HCT116 (cell line): ENCODE data around the gene ACOT8.

Experiments used
- CBX3 ChIP-seq: IDR thresholded peaks from 2 replicates; pipeline ENCODE4 v1.6.1; 2012; ENCODE audit warnings: low read depth
- EZH2 ChIP-seq: fragments of 200-600 bp; sonication (generic); IDR thresholded peaks from 2 replicates; pipeline ENCODE4 v1.6.1; 2017; ENCODE audit warnings: antibody characterized with exemption, mixed run types
- EZH2phosphoT487 ChIP-seq: fragments of 200-600 bp; IDR thresholded peaks from 2 replicates; pipeline ENCODE4 v1.6.1; 2018; ENCODE audit warnings: antibody characterized with exemption, borderline replicate concordance
- JUND ChIP-seq: IDR thresholded peaks from 2 replicates; pipeline ENCODE4 v1.6.1; 2012
- POLR2A ChIP-seq: IDR thresholded peaks from 2 replicates; pipeline ENCODE4 v1.7.0; 2011; ENCODE audit warnings: borderline replicate concordance; ENCODE audit not compliant: insufficient read depth, insufficient read length; ENCODE audit errors: extremely low read depth
- POLR2AphosphoS5 ChIP-seq: IDR thresholded peaks from 2 replicates; pipeline ENCODE4 v1.6.1; 2011; ENCODE audit warnings: mild to moderate bottlenecking, low read depth, low read length, moderate library complexity
- RAD21 ChIP-seq: IDR thresholded peaks from 2 replicates; pipeline ENCODE4 v1.6.1; 2012; ENCODE audit warnings: low read depth, mild to moderate bottlenecking
- SIN3A ChIP-seq: IDR thresholded peaks from 2 replicates; pipeline ENCODE4 v1.6.1; 2012; ENCODE audit warnings: low read depth
- TCF7L2 ChIP-seq: IDR thresholded peaks from 2 replicates; pipeline ENCODE4 v1.7.0; 2011; ENCODE audit warnings: borderline replicate concordance, inconsistent platforms; ENCODE audit not compliant: insufficient read depth, insufficient read length; ENCODE audit errors: extremely low read depth
- YY1 ChIP-seq: IDR thresholded peaks from 2 replicates; pipeline ENCODE4 v1.6.1; 2011; ENCODE audit warnings: low read length, low read depth, moderate library complexity, mild to moderate bottlenecking; ENCODE audit not compliant: insufficient replicate concordance; ENCODE audit errors: extremely low read depth
- TF ChIP-seq, protein P1 (sequence below), 3 experiments: fragments of 200-600 bp in 1 of 3; sonication (generic) in 1 of 3; IDR thresholded peaks in 2 of 3; conservative IDR thresholded peaks in 1 of 3; 2 replicates each; pipeline ENCODE4 v1.5.1; 2012 to 2017; ENCODE audit warnings: low read depth in 2 of 3, low read length in 2 of 3, antibody characterized with exemption in 1 of 3, borderline replicate concordance in 1 of 3, control low read depth in 1 of 3, mild to moderate bottlenecking in 1 of 3, mixed read lengths in 1 of 3, mixed run types in 1 of 3, moderate library complexity in 1 of 3; ENCODE audit not compliant: insufficient read depth in 1 of 3
- TF ChIP-seq, protein P2 (sequence below): IDR thresholded peaks from 2 replicates; pipeline ENCODE4 v1.6.1; 2011; ENCODE audit warnings: mild to moderate bottlenecking, low read length, moderate library complexity; ENCODE audit not compliant: insufficient replicate concordance; ENCODE audit errors: extremely low read depth
- TF ChIP-seq, protein P3 (sequence below): IDR thresholded peaks from 2 replicates; pipeline ENCODE4 v1.6.1; 2012

DNA sequence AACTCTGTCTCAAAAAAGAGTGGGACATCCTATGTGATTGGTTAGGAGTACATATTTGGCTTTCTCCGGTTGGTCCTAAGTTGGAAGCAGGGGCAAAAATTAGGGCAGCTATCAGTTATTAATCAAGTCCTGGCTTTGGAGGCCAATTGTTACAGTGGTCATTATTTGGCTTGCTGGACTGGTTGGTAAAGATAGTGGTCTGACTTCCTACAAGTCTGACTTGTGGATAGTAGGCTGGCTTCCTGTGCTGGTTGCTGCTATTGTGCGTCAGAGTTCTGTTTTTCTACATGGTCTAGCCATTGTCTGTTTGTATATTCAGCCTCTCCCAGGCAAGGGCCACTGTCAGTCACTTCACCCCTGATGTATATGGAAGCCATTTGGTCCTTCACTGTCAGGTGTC, 7.0 kb downstream of the ACOT8 start:
- TF ChIP-seq, protein P1, sequence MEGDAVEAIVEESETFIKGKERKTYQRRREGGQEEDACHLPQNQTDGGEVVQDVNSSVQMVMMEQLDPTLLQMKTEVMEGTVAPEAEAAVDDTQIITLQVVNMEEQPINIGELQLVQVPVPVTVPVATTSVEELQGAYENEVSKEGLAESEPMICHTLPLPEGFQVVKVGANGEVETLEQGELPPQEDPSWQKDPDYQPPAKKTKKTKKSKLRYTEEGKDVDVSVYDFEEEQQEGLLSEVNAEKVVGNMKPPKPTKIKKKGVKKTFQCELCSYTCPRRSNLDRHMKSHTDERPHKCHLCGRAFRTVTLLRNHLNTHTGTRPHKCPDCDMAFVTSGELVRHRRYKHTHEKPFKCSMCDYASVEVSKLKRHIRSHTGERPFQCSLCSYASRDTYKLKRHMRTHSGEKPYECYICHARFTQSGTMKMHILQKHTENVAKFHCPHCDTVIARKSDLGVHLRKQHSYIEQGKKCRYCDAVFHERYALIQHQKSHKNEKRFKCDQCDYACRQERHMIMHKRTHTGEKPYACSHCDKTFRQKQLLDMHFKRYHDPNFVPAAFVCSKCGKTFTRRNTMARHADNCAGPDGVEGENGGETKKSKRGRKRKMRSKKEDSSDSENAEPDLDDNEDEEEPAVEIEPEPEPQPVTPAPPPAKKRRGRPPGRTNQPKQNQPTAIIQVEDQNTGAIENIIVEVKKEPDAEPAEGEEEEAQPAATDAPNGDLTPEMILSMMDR (IDR thresholded peaks at IDR 0.05 in 2 of 3, conservative IDR thresholded peaks at IDR 0.05 in 1 of 3; ENCODE audit: borderline replicate concordance in 1 of 3, insufficient read depth in 1 of 3, low read depth in 2 of 3, low read length in 2 of 3): no peak
- TF ChIP-seq EZH2 (no peak), POLR2A (no peak), EZH2phosphoT487 (no peak), RAD21 (no peak), JUND (no peak), SIN3A (no peak), CBX3 (no peak), YY1 (no peak), TCF7L2 (no peak), POLR2AphosphoS5 (no peak)
- TF ChIP-seq, protein P2, sequence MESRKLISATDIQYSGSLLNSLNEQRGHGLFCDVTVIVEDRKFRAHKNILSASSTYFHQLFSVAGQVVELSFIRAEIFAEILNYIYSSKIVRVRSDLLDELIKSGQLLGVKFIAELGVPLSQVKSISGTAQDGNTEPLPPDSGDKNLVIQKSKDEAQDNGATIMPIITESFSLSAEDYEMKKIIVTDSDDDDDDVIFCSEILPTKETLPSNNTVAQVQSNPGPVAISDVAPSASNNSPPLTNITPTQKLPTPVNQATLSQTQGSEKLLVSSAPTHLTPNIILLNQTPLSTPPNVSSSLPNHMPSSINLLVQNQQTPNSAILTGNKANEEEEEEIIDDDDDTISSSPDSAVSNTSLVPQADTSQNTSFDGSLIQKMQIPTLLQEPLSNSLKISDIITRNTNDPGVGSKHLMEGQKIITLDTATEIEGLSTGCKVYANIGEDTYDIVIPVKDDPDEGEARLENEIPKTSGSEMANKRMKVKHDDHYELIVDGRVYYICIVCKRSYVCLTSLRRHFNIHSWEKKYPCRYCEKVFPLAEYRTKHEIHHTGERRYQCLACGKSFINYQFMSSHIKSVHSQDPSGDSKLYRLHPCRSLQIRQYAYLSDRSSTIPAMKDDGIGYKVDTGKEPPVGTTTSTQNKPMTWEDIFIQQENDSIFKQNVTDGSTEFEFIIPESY: no peak
- TF ChIP-seq, protein P3, sequence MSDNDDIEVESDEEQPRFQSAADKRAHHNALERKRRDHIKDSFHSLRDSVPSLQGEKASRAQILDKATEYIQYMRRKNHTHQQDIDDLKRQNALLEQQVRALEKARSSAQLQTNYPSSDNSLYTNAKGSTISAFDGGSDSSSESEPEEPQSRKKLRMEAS: no peak
